NCI-H1694 (cell line): ENCODE data around the gene VSIR.

ENCODE experiments used
- DNase-seq: peaks from one replicate; lab custom pipeline; 2025; lab: John Stamatoyannopoulos, UW

VSIR gene

GRCh38 chr10:71782221-71782916 is 9.0 kb upstream of the VSIR start:
- DNase-seq, result no peak

GRCh38 chr10:71780719-71781118 is 7.4 kb upstream of the VSIR start:
- DNase-seq, result no peak

GRCh38 chr10:71780156-71780555 is 6.8 kb upstream of the VSIR start:
- no peak for DNase-seq

- no peak for DNase-seq
Measured at GRCh38 chr10:71779641-71780040, 6.3 kb upstream of the VSIR start.

- no peak for DNase-seq
Measured at GRCh38 chr10:71778071-71778825, 4.9 kb upstream of the VSIR start.

- DNase-seq, result no peak
Measured at GRCh38 chr10:71777213-71777985, 4.1 kb upstream of the VSIR start.

DNA sequence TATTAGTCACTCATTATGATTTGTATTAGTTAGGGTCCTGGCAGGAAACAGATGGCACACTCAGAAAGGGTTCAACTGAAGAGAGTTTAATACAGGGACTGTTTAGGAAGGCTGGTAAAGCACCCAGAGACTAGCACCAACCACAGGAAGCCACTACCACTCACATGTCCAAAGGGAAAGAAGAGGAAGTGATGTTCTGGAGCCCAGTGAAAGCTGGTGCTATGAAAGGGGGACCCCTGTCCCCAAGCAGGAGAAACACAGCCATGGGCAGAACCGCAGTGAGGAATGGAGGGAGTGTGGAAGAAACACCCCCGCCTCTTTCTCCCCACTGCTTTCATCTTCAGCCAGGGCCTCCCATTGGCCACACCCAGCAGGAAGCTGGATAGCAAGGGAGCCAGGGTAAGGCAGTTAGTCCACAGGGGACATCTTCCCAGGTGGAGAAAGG is 3.2 kb upstream of the VSIR start:
- DNase-seq, result no peak

GRCh38 chr10:71774916-71775702 is 1.8 kb upstream of the VSIR start:
- no peak for DNase-seq

DNA sequence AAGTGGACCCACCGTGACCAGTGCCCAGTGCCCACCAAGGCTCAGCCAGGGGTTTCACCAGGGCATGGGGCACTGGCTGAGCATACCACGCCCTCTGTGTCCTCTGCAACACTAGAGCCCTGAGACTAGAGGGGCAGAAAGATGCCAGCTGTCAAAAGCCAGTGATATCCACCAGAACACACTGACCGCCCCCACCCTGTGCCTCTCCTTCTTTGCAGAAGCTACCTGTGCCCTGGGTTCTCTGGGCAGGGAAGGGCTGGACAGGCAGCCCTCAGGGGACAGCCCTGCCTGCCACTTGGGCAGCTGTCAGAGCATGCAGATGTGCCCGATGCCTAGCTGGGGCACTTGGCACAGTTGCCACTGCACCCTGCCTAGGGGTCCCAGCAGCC is 494 bp downstream of the VSIR start:
- DNase-seq, result no peak

- DNase-seq, result no peak
Measured at GRCh38 chr10:71771821-71772617, 1.3 kb downstream of the VSIR start.

GRCh38 chr10:71771204-71771603 is 2.1 kb downstream of the VSIR start:
- DNase-seq, result no peak

- DNase-seq, result no peak
Measured at GRCh38 chr10:71770789-71771188, 2.5 kb downstream of the VSIR start.

GRCh38 chr10:71770255-71770654 is 3.1 kb downstream of the VSIR start:
- no peak for DNase-seq

DNA sequence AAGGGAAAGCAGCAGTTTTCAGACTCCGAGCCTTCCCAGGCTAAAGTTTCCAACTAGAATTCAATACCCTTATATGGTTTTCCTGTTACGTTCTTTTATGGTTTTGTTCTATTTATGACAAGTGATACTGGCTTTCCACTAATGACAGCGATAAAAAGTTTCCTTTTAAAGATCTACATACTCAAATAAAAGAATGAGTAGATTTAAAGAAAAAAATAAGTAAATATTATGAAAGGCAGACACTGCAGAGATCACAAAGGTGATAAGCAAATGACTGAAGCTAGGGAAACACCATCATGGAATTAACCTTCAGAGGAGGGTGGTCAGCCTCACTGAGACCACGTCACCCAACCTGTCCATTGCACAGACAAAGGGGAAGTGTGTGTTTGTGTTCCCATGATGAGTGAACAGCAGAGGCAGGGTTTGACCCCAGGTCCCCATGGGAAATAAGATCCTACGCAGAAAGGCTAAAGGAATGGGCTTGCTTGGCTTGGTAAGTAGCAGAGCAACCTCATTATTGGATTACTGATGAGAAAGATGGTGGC is 4.0 kb downstream of the VSIR start:
- no peak for DNase-seq

DNA sequence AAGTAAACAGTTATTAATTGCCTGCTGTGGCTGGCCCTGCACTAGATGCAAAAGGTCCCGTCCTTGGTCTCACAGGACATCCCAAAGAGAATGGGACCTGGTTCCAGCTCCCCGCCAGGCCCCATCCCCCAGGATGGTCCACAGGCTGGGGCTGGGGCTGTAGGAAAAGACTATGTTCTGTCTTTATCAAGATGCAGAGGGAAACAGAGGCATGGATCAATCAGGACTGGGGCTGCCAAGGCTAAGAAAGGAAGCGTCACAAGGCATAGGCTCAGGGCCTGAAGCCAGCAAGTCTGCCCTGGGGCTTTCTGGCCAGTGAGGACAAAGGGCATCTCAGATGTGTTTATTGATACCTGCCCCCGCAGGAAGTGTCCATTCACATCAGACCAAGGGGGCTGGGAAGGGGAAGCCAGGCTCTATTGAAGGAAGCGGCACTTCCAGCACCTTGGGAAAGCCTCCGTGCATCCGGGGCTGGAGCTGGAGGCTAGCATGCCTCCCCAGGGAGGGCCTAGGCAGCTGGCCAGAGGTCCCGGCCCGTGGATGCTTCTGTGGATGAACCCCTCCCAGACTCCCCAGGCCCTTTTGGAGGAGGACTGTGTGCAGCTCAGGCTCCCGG is 5.8 kb downstream of the VSIR start:
- DNase-seq, result no peak

GRCh38 chr10:71766717-71767419 is 6.5 kb downstream of the VSIR start:
- DNase-seq, result no peak

DNA sequence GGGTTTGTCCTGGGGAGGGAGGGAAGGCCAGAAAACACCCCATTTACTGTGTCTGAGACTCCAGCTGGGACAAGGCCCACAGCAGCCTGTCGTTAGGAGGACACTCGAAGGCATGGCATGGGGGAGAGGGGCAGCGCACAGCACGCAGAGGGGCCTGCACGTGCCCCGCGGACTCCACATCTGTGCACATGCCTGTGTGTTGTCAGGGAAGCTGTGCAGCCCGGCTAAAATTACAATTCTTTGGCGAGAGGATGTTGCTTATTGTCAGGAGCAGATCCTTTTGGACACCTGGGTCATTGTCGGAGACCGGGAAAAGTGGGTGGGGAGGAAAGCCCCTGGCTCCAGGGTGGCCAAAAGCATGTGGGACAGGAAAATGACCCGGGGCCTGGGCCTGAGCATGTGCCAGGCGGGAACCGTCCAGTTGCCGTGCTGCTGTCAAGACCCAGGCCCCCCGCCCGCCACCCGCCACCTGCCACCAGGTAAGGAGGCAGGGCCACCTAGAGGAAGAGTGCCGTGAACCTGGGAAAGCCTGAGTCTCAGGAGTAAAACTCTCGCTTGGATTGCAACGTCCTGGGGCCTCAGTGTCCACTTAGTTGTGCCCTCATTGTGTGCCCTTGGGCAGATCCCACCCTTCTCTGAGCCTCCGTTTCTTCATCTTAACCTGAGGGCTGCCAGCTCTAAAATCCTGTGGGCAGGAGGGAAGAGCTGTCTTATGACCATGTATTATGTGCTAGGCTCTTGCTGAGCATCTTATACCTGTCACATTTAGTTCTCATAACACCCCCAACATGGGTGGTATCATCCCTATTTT is 7.2 kb downstream of the VSIR start:
- DNase-seq, result no peak

GRCh38 chr10:71765176-71765904 is 8.0 kb downstream of the VSIR start:
- DNase-seq, result no peak
